HepG2 (cell line): Measurements from ENCODE around the gene ACOT8. TPM values are rescaled to one million over a fixed set of nuclear protein-coding genes. Genes with fewer than 3 reads are reported as not detected.

Source experiments
- ATF2 ChIP-seq: sonication (generic); formaldehyde crosslinking; IDR thresholded peaks from 2 replicates; pipeline ENCODE4 v1.4.0; 2020; ENCODE audit warnings: missing genetic modification reagents
- ATF4 ChIP-seq, 2 experiments: fragments of 450-650 bp in 1 of 2; sonication (generic) in 1 of 2; formaldehyde crosslinking; IDR thresholded peaks; 2 replicates each; pipeline versions ENCODE4 v1.5.0 to v1.8.0; 2020 to 2022; ENCODE audit warnings: mild to moderate bottlenecking in 1 of 2, missing genetic modification reagents in 1 of 2
- CHD2 ChIP-seq: IDR thresholded peaks from 2 replicates; pipeline ENCODE4 v1.6.1; 2011; ENCODE audit warnings: low read depth, low read length, improper control_type of control experiment
- CREBL2 ChIP-seq: sonication (generic); formaldehyde crosslinking; IDR thresholded peaks from 2 replicates; pipeline ENCODE4 v1.8.1; 2023; ENCODE audit warnings: missing genetic modification reagents, mild to moderate bottlenecking, borderline replicate concordance
- HOXA9 ChIP-seq: sonication (generic); formaldehyde crosslinking; IDR thresholded peaks from 2 replicates; pipeline ENCODE4 v1.8.1; 2022; ENCODE audit warnings: missing genetic modification reagents, mild to moderate bottlenecking, moderate library complexity, borderline replicate concordance
- MTF1 ChIP-seq: sonication (generic); formaldehyde crosslinking; IDR thresholded peaks from 2 replicates; pipeline ENCODE4 v1.5.0; 2020; ENCODE audit warnings: missing genetic modification reagents
- SMC3 ChIP-seq: IDR thresholded peaks from 2 replicates; pipeline ENCODE4 v1.6.1; 2011; ENCODE audit warnings: low read length, improper control_type of control experiment
- TBL1XR1 ChIP-seq: fragments of 150-350 bp; IDR thresholded peaks from 2 replicates; pipeline ENCODE4 v1.6.1; 2014; ENCODE audit warnings: borderline replicate concordance, low read length; ENCODE audit not compliant: partially characterized antibody
- U2AF1 ChIP-seq: fragments of 200-400 bp; formaldehyde crosslinking; optimal IDR thresholded peaks from 2 replicates; pipeline ENCODE3; 2017; ENCODE audit warnings: mild to moderate bottlenecking, low read depth, low read length
- YEATS2 ChIP-seq: sonication (generic); formaldehyde crosslinking; IDR thresholded peaks from 2 replicates; pipeline ENCODE4 v1.4.0; 2020; ENCODE audit warnings: missing genetic modification reagents, borderline replicate concordance
- ZBTB25 ChIP-seq: IDR thresholded peaks from 2 replicates; pipeline ENCODE4 v1.6.1; 2018; ENCODE audit warnings: missing genetic modification reagents
- ZNF138 ChIP-seq: sonication (generic); formaldehyde crosslinking; IDR thresholded peaks from 2 replicates; pipeline ENCODE4 v1.5.0; 2020; ENCODE audit warnings: mild to moderate bottlenecking, low read depth, missing genetic modification reagents
- ZNF552 ChIP-seq: sonication (generic); formaldehyde crosslinking; IDR thresholded peaks from 2 replicates; pipeline ENCODE4 v1.9.0; 2022; ENCODE audit warnings: missing genetic modification reagents, mild to moderate bottlenecking, borderline replicate concordance
- ZNF567 ChIP-seq: sonication (generic); formaldehyde crosslinking; IDR thresholded peaks from 2 replicates; pipeline ENCODE4 v1.8.1; 2023; ENCODE audit warnings: mild to moderate bottlenecking, missing genetic modification reagents, borderline replicate concordance
- ZNF570 ChIP-seq: sonication (generic); formaldehyde crosslinking; IDR thresholded peaks from 2 replicates; pipeline ENCODE4 v1.4.0; 2020; ENCODE audit warnings: mild to moderate bottlenecking, missing genetic modification reagents, borderline replicate concordance
- polyA plus RNA-seq, 8 experiments: library from polyadenylated mRNA; depleted of rRNA in 3 of 8; stranded (reverse) in 7 of 8; unstranded in 1 of 8; fragments of >200 nt; fragmentation: Illumina TruSeq in 4 of 8; extraction: Trizol in 4 of 8; gene quantifications; 2 replicates each; pipeline versions ENCODE4 v1.2.1 to v1.2.3, GENCODE V29; 2011 to 2016; ENCODE audit warnings: low read depth in 4 of 8, missing spikeins in 1 of 8, mixed read lengths in 1 of 8; ENCODE audit not compliant: insufficient read depth in 1 of 8
- total RNA-seq, 5 experiments: library from RNA; depleted of rRNA; stranded (reverse); fragments of >200 nt; fragmentation: Illumina TruSeq; extraction: Trizol; gene quantifications; 2 replicates each; pipeline ENCODE4 v1.2.3, GENCODE V29; 2016; ENCODE audit warnings: low read depth in 1 of 5
- TF ChIP-seq, protein P1 (sequence below): sonication (generic); formaldehyde crosslinking; IDR thresholded peaks from 2 replicates; pipeline ENCODE4 v1.4.0; 2020; ENCODE audit warnings: missing genetic modification reagents, borderline replicate concordance
- TF ChIP-seq, protein P2 (sequence below): sonication (generic); formaldehyde crosslinking; IDR thresholded peaks from 2 replicates; pipeline ENCODE4 v1.8.0; 2022; ENCODE audit warnings: mild to moderate bottlenecking, missing genetic modification reagents; ENCODE audit not compliant: insufficient replicate concordance
- TF ChIP-seq, protein P3 (sequence below): sonication (generic); formaldehyde crosslinking; IDR thresholded peaks from 2 replicates; pipeline ENCODE4 v1.5.0; 2020; ENCODE audit warnings: mild to moderate bottlenecking, missing genetic modification reagents

The ACOT8 gene
- total and polyA plus RNA-seq, 2 of the 13 experiments (the other 11 are each of a cell fraction or from before 2014, with no cell fraction given): 31.4 to 45.5 TPM

GRCh38 chr20:45823949-45824835 lies 33.0 kb downstream of the ACOT8 start (continued):
- TF ChIP-seq ATF4 (CRISPR knock-in tag; IDR thresholded peaks at IDR 0.05): no peak
- no peak for TF ChIP-seq MTF1
- TF ChIP-seq HOXA9 (CRISPR knock-in tag): peak; percentile 77
- TF ChIP-seq ZNF552: no peak
- TF ChIP-seq, protein P1, sequence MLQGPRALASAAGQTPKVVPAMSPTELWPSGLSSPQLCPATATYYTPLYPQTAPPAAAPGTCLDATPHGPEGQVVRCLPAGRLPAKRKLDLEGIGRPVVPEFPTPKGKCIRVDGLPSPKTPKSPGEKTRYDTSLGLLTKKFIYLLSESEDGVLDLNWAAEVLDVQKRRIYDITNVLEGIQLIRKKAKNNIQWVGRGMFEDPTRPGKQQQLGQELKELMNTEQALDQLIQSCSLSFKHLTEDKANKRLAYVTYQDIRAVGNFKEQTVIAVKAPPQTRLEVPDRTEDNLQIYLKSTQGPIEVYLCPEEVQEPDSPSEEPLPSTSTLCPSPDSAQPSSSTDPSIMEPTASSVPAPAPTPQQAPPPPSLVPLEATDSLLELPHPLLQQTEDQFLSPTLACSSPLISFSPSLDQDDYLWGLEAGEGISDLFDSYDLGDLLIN (CRISPR knock-in tag): no peak
- TF ChIP-seq ZBTB25: no peak
- TF ChIP-seq, protein P2, sequence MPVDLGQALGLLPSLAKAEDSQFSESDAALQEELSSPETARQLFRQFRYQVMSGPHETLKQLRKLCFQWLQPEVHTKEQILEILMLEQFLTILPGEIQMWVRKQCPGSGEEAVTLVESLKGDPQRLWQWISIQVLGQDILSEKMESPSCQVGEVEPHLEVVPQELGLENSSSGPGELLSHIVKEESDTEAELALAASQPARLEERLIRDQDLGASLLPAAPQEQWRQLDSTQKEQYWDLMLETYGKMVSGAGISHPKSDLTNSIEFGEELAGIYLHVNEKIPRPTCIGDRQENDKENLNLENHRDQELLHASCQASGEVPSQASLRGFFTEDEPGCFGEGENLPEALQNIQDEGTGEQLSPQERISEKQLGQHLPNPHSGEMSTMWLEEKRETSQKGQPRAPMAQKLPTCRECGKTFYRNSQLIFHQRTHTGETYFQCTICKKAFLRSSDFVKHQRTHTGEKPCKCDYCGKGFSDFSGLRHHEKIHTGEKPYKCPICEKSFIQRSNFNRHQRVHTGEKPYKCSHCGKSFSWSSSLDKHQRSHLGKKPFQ (CRISPR knock-in tag): no peak
- TF ChIP-seq ZNF138 (CRISPR knock-in tag): no peak
- no peak for TF ChIP-seq CHD2
- 0 out of 2 replicates have a peak, but pooled peaks have one; percentile 43 for TF ChIP-seq ATF2 (CRISPR knock-in tag)
- TF ChIP-seq ZNF567: 0 out of 2 replicates have a peak, but pooled peaks have one; percentile 52
- TF ChIP-seq, protein P3, sequence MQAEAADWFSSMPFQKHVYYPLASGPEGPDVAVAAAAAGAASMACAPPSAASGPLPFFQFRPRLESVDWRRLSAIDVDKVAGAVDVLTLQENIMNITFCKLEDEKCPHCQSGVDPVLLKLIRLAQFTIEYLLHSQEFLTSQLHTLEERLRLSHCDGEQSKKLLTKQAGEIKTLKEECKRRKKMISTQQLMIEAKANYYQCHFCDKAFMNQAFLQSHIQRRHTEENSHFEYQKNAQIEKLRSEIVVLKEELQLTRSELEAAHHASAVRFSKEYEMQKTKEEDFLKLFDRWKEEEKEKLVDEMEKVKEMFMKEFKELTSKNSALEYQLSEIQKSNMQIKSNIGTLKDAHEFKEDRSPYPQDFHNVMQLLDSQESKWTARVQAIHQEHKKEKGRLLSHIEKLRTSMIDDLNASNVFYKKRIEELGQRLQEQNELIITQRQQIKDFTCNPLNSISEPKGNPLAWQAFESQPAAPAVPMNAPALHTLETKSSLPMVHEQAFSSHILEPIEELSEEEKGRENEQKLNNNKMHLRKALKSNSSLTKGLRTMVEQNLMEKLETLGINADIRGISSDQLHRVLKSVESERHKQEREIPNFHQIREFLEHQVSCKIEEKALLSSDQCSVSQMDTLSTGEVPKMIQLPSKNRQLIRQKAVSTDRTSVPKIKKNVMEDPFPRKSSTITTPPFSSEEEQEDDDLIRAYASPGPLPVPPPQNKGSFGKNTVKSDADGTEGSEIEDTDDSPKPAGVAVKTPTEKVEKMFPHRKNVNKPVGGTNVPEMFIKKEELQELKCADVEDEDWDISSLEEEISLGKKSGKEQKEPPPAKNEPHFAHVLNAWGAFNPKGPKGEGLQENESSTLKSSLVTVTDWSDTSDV (CRISPR knock-in tag): no peak
- TF ChIP-seq U2AF1: no peak
- no peak for TF ChIP-seq TBL1XR1
- TF ChIP-seq CREBL2 (CRISPR knock-in tag): no peak
- TF ChIP-seq SMC3: peak; percentile 45; the same call in 1 of the 2 replicates
- TF ChIP-seq YEATS2 (CRISPR knock-in tag): peak; percentile 64; the same call in 1 of the 2 replicates
- TF ChIP-seq ZNF570: no peak
